HEK293 (cell line): ENCODE measurements around the gene SLC16A6.
"Not testable (repeated sequence)": the region's sequence is repeated elsewhere in the genome, so short reads cannot be mapped to it uniquely, and the experiment has no call there.

Source experiments
- CTCF ChIA-PET: fragments of 350-600 bp; formaldehyde crosslinking; extraction: SDS; loops from one replicate; lab custom pipeline; 2021; ENCODE audit warnings: antibody characterized with exemption; lab: Yijun Ruan, JAX
- POLR2A ChIA-PET: fragments of 300-600 bp; formaldehyde crosslinking; extraction: SDS; loops from one replicate; lab custom pipeline; 2020; ENCODE audit warnings: antibody characterized with exemption, inconsistent platforms; lab: Yijun Ruan, JAX
- H3K27ac ChIP-seq: fragments of 200-500 bp; sonication (Bioruptor generic); 2 replicates; pipeline ENCODE4 v1.5.1; 2014; ENCODE audit warnings: low read depth, low read length, control low read depth, inconsistent platforms; ENCODE audit errors: extremely low read depth
- H3K36me3 ChIP-seq, 2 experiments: fragments of 200-500 bp in 1 of 2; sonication (Bioruptor generic) in 1 of 2; 1 replicate in 1 of 2; 2 replicates in 1 of 2; pipeline ENCODE4 v1.5.1; 2014 to 2017; ENCODE audit warnings: inconsistent platforms in 2 of 2, low read length in 2 of 2; ENCODE audit not compliant: control insufficient read depth in 2 of 2, insufficient read depth in 1 of 2
- H3K4me1 ChIP-seq: fragments of 200-500 bp; sonication (Bioruptor generic); 2 replicates; pipeline ENCODE4 v1.5.1; 2014; ENCODE audit warnings: mild to moderate bottlenecking, low read length, inconsistent platforms; ENCODE audit not compliant: control insufficient read depth, insufficient read depth
- H3K4me3 ChIP-seq: 2 replicates; pipeline ENCODE4 v1.5.1; 2011; ENCODE audit warnings: low read depth, mild to moderate bottlenecking, control low read depth, low read length, moderate library complexity
- H3K9me3 ChIP-seq: fragments of 200-500 bp; sonication (Bioruptor generic); 2 replicates; pipeline ENCODE4 v1.5.1; 2014; ENCODE audit warnings: low read depth, low read length, inconsistent platforms; ENCODE audit not compliant: control insufficient read depth, insufficient read depth
- AEBP2 ChIP-seq: fragments of 450-650 bp; formaldehyde crosslinking; IDR thresholded peaks from 2 replicates; pipeline ENCODE4 v1.5.1; 2016; ENCODE audit warnings: missing biosample characterization, missing genetic modification characterization, borderline replicate concordance
- CTCF ChIP-seq: fragments of 450-650 bp; formaldehyde crosslinking; IDR thresholded peaks from 2 replicates; pipeline ENCODE4 v1.5.1; 2016; ENCODE audit warnings: missing biosample characterization, missing genetic modification characterization
- GLIS1 ChIP-seq: fragments of 450-650 bp; formaldehyde crosslinking; IDR thresholded peaks from 2 replicates; pipeline ENCODE4 v1.5.1; 2016; ENCODE audit warnings: missing biosample characterization, missing genetic modification characterization
- KLF1 ChIP-seq: fragments of 450-650 bp; formaldehyde crosslinking; IDR thresholded peaks from 2 replicates; pipeline ENCODE4 v1.5.1; 2016; ENCODE audit warnings: missing biosample characterization, missing genetic modification characterization
- KLF8 ChIP-seq: fragments of 450-650 bp; formaldehyde crosslinking; IDR thresholded peaks from 2 replicates; pipeline ENCODE4 v1.5.1; 2016; ENCODE audit warnings: missing biosample characterization, missing genetic modification characterization
- MZF1 ChIP-seq: fragments of 450-650 bp; formaldehyde crosslinking; IDR thresholded peaks from 2 replicates; pipeline ENCODE4 v1.5.1; 2017; ENCODE audit warnings: missing biosample characterization, missing genetic modification characterization, borderline replicate concordance
- SCRT2 ChIP-seq: fragments of 450-650 bp; formaldehyde crosslinking; IDR thresholded peaks from 2 replicates; pipeline ENCODE4 v1.5.1; 2016; ENCODE audit warnings: missing biosample characterization, missing genetic modification characterization
- TRIM28 ChIP-seq: IDR thresholded peaks from 2 replicates; pipeline ENCODE4 v1.6.1; 2011; ENCODE audit warnings: low read length, control low read depth, borderline replicate concordance
- ZBTB10 ChIP-seq: fragments of 450-650 bp; formaldehyde crosslinking; IDR thresholded peaks from 2 replicates; pipeline ENCODE4 v1.5.1; 2016; ENCODE audit warnings: missing biosample characterization, missing genetic modification characterization
- ZBTB20 ChIP-seq: fragments of 450-650 bp; formaldehyde crosslinking; IDR thresholded peaks from 2 replicates; pipeline ENCODE4 v1.5.1; 2016; ENCODE audit warnings: missing biosample characterization, missing genetic modification characterization
- ZBTB48 ChIP-seq: fragments of 450-650 bp; formaldehyde crosslinking; IDR thresholded peaks from 2 replicates; pipeline ENCODE4 v1.5.1; 2016; ENCODE audit warnings: missing biosample characterization, missing genetic modification characterization
- ZNF155 ChIP-seq: fragments of 450-650 bp; formaldehyde crosslinking; IDR thresholded peaks from 2 replicates; pipeline ENCODE4 v1.5.1; 2016; ENCODE audit warnings: missing biosample characterization, missing genetic modification characterization
- ZNF211 ChIP-seq: fragments of 450-650 bp; formaldehyde crosslinking; IDR thresholded peaks from 2 replicates; pipeline ENCODE4 v1.5.1; 2016; ENCODE audit warnings: low read depth, missing biosample characterization, missing genetic modification characterization
- ZNF23 ChIP-seq: fragments of 450-650 bp; formaldehyde crosslinking; IDR thresholded peaks from 2 replicates; pipeline ENCODE4 v1.5.1; 2016; ENCODE audit warnings: missing biosample characterization, missing genetic modification characterization, borderline replicate concordance
- ZNF366 ChIP-seq: fragments of 450-650 bp; formaldehyde crosslinking; conservative IDR thresholded peaks from 2 replicates; pipeline ENCODE4 v1.5.1; 2016; ENCODE audit warnings: missing biosample characterization, missing genetic modification characterization
- ZNF394 ChIP-seq: fragments of 450-650 bp; formaldehyde crosslinking; IDR thresholded peaks from 2 replicates; pipeline ENCODE4 v1.5.1; 2016; ENCODE audit warnings: missing biosample characterization, missing genetic modification characterization, mild to moderate bottlenecking, moderate library complexity, borderline replicate concordance
- ZNF514 ChIP-seq: fragments of 450-650 bp; formaldehyde crosslinking; IDR thresholded peaks from 2 replicates; pipeline ENCODE4 v1.5.1; 2016; ENCODE audit warnings: missing biosample characterization, missing genetic modification characterization
- ZNF555 ChIP-seq: fragments of 450-650 bp; formaldehyde crosslinking; conservative IDR thresholded peaks from 2 replicates; pipeline ENCODE4 v1.5.1; 2017; ENCODE audit warnings: missing biosample characterization, mild to moderate bottlenecking, missing genetic modification characterization, inconsistent platforms
- ZNF629 ChIP-seq: fragments of 450-650 bp; formaldehyde crosslinking; IDR thresholded peaks from 2 replicates; pipeline ENCODE4 v1.5.1; 2017; ENCODE audit warnings: missing biosample characterization, missing genetic modification characterization
- ZNF677 ChIP-seq: fragments of 450-650 bp; IDR thresholded peaks from 2 replicates; pipeline ENCODE4 v1.5.0; 2018; ENCODE audit warnings: missing biosample characterization, mild to moderate bottlenecking, missing genetic modification characterization, moderate library complexity
- ZNF785 ChIP-seq: fragments of 450-650 bp; formaldehyde crosslinking; IDR thresholded peaks from 2 replicates; pipeline ENCODE4 v1.5.1; 2016; ENCODE audit warnings: missing biosample characterization, missing genetic modification characterization
- ZNF837 ChIP-seq: fragments of 450-650 bp; formaldehyde crosslinking; IDR thresholded peaks from 2 replicates; pipeline ENCODE4 v1.5.1; 2016; ENCODE audit warnings: missing biosample characterization, missing genetic modification characterization
- ZSCAN16 ChIP-seq: fragments of 450-650 bp; formaldehyde crosslinking; IDR thresholded peaks from 2 replicates; pipeline ENCODE4 v1.5.1; 2016; ENCODE audit warnings: missing biosample characterization, missing genetic modification characterization

SLC16A6 gene

GRCh38 chr17:68235336-68235791, 55.6 kb downstream of the SLC16A6 start:
- H3K4me1 ChIP-seq, H3K9me3 ChIP-seq, H3K27ac ChIP-seq, CTCF ChIA-PET, POLR2A ChIA-PET, H3K4me3 ChIP-seq, H3K36me3 ChIP-seq: not testable (repeated sequence)
- TF ChIP-seq GLIS1: peak; percentile 78

GRCh38 chr17:68234726-68235335, 56.1 kb downstream of the SLC16A6 start:
- H3K27ac ChIP-seq, POLR2A ChIA-PET, H3K9me3 ChIP-seq, H3K36me3 ChIP-seq, H3K4me3 ChIP-seq, H3K4me1 ChIP-seq: not testable (repeated sequence)
- CTCF ChIA-PET: interaction anchor here (0.6 kb wide), 1 partner anchor 22 kb away, joined by 3 read pairs; no protein-coding TSS in a partner anchor
- TF ChIP-seq ZNF394 (peak; percentile 29; the same call in 1 of the 2 replicates), SCRT2 (peak; percentile 38; the same call in 1 of the 2 replicates)

GRCh38 chr17:68232741-68233140, 58.2 kb downstream of the SLC16A6 start:
- CTCF ChIA-PET, POLR2A ChIA-PET, H3K27ac ChIP-seq: not testable (repeated sequence)

GRCh38 chr17:68231541-68231940, 59.4 kb downstream of the SLC16A6 start:
- ChIA-PET POLR2A (no interaction called here), CTCF (no interaction called here)
- H3K9me3 ChIP-seq: no peaks in the 10 kb centered on the region
- H3K27ac ChIP-seq: no peak overlapping the region
- TF ChIP-seq ZBTB10: no peak
- TF ChIP-seq ZSCAN16 (tag by site-specific recombination): no peak
- TF ChIP-seq KLF8 (tag by site-specific recombination): no peak
- no peak for TF ChIP-seq ZNF837 (tag by site-specific recombination)
- TF ChIP-seq ZNF23 (tag by site-specific recombination): no peak
- TF ChIP-seq ZNF514 (tag by site-specific recombination): no peak
- no peak for TF ChIP-seq ZNF677 (tag by site-specific recombination)
- TF ChIP-seq AEBP2: no peak
- TF ChIP-seq ZNF155: no peak
- no peak for TF ChIP-seq ZNF555 (tag by site-specific recombination)
- TF ChIP-seq ZBTB20 (tag by site-specific recombination): no peak
- TF ChIP-seq ZNF629 (tag by site-specific recombination): no peak
- TF ChIP-seq TRIM28: no peak
- TF ChIP-seq ZNF211 (tag by site-specific recombination): no peak
- no peak for TF ChIP-seq CTCF (tag by site-specific recombination)
- TF ChIP-seq ZNF785 (tag by site-specific recombination): no peak
- no peak for TF ChIP-seq ZNF366 (tag by site-specific recombination)
- no peak for TF ChIP-seq MZF1 (tag by site-specific recombination)
- TF ChIP-seq ZBTB48: no peak
- TF ChIP-seq KLF1 (tag by site-specific recombination): no peak
- H3K36me3 ChIP-seq: no peaks in the 10 kb centered on the region
- H3K4me3 ChIP-seq: no peak overlapping the region
- no peaks in the 10 kb centered on the region for H3K4me1 ChIP-seq

More at GRCh38 chr17:68232741-68233140, 58.2 kb downstream of the SLC16A6 start:
- not testable (repeated sequence) for H3K36me3 ChIP-seq, H3K4me1 ChIP-seq, H3K4me3 ChIP-seq, H3K9me3 ChIP-seq
